GM12878 (cell line): Measurements from ENCODE around the gene DMWD.

ENCODE experiments used
- ETV6 ChIP-seq, 2 experiments: fragments of 450-650 bp in 1 of 2; IDR thresholded peaks in 1 of 2; conservative IDR thresholded peaks in 1 of 2; 2 replicates each; pipeline ENCODE4 v1.6.1; 2014; ENCODE audit warnings: antibody characterized with exemption in 1 of 2, borderline replicate concordance in 1 of 2, low read depth in 1 of 2, mild to moderate bottlenecking in 1 of 2, moderate library complexity in 1 of 2
- FOXM1 ChIP-seq: IDR thresholded peaks from 2 replicates; pipeline ENCODE4 v1.6.1; 2012; ENCODE audit warnings: low read depth, mild to moderate bottlenecking, inconsistent platforms, low read length, moderate library complexity
- GABPA ChIP-seq: IDR thresholded peaks from 2 replicates; pipeline ENCODE4 v1.6.1; 2014; ENCODE audit warnings: antibody characterized with exemption, low read depth, mild to moderate bottlenecking, inconsistent platforms
- RFX5 ChIP-seq: IDR thresholded peaks from 2 replicates; pipeline ENCODE4 v1.6.1; 2011; ENCODE audit warnings: low read depth, low read length, improper control_type of control experiment
- SKIL ChIP-seq: fragments of 450-650 bp; IDR thresholded peaks from 2 replicates; pipeline ENCODE4 v1.6.1; 2017; ENCODE audit warnings: mild to moderate bottlenecking, low read depth, inconsistent platforms; ENCODE audit not compliant: poor library complexity, severe bottlenecking
- TAF1 ChIP-seq: IDR thresholded peaks from 2 replicates; pipeline ENCODE4 v1.6.1; 2011; ENCODE audit warnings: mild to moderate bottlenecking, low read depth, low read length, borderline replicate concordance
- WRNIP1 ChIP-seq: IDR thresholded peaks from 2 replicates; pipeline ENCODE4 v1.6.1; 2011; ENCODE audit warnings: low read depth, low read length, improper control_type of control experiment, borderline replicate concordance
- ZNF24 ChIP-seq: fragments of 450-650 bp; IDR thresholded peaks from 2 replicates; pipeline ENCODE4 v1.6.1; 2017; ENCODE audit warnings: antibody characterized with exemption, mild to moderate bottlenecking
- TF ChIP-seq, protein P1 (sequence below), 3 experiments: IDR thresholded peaks in 2 of 3; conservative IDR thresholded peaks in 1 of 3; 2 replicates each; pipeline ENCODE4 v1.5.1; 2011; ENCODE audit warnings: low read depth in 3 of 3, low read length in 3 of 3, mild to moderate bottlenecking in 3 of 3, control low read depth in 2 of 3, moderate library complexity in 2 of 3, inconsistent platforms in 1 of 3, mixed read lengths in 1 of 3; ENCODE audit not compliant: control insufficient read depth in 2 of 3, insufficient read depth in 1 of 3; ENCODE audit errors: extremely low read depth in 1 of 3
- TF ChIP-seq, protein P2 (sequence below): IDR thresholded peaks from 2 replicates; pipeline ENCODE4 v1.6.1; 2012; ENCODE audit warnings: low read depth, low read length, improper control_type of control experiment
- TF ChIP-seq, protein P3 (sequence below): IDR thresholded peaks from 2 replicates; pipeline ENCODE4 v1.6.1; 2012; ENCODE audit warnings: mild to moderate bottlenecking, low read depth, low read length
- TF ChIP-seq, protein P4 (sequence below): IDR thresholded peaks from 2 replicates; pipeline ENCODE4 v1.6.1; 2012; ENCODE audit warnings: low read depth, low read length, improper control_type of control experiment

DNA sequence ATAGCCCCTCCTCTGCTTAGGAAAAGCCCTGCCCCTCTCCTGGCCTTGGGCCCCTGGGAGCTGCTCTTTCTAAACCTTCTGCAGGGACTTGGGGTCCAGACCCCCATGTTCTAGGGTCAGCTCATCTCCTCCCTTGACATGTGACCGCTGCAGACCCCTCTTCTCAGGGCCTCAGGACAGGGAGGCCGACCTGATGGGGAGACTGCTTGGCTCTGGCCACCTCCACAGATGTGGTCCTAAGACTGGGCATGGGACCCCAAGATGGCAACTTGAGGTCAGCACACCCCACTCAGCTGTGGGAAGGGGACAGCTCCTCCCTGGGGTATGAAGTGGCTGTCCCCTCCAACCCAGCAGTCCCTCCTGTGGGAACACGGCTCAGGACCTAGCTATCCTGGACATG lies 19.7 kb downstream of the DMWD start:
- TF ChIP-seq WRNIP1 = no peak
- TF ChIP-seq TAF1 = no peak
- TF ChIP-seq, protein P1, sequence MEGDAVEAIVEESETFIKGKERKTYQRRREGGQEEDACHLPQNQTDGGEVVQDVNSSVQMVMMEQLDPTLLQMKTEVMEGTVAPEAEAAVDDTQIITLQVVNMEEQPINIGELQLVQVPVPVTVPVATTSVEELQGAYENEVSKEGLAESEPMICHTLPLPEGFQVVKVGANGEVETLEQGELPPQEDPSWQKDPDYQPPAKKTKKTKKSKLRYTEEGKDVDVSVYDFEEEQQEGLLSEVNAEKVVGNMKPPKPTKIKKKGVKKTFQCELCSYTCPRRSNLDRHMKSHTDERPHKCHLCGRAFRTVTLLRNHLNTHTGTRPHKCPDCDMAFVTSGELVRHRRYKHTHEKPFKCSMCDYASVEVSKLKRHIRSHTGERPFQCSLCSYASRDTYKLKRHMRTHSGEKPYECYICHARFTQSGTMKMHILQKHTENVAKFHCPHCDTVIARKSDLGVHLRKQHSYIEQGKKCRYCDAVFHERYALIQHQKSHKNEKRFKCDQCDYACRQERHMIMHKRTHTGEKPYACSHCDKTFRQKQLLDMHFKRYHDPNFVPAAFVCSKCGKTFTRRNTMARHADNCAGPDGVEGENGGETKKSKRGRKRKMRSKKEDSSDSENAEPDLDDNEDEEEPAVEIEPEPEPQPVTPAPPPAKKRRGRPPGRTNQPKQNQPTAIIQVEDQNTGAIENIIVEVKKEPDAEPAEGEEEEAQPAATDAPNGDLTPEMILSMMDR (IDR thresholded peaks at IDR 0.05 in 2 of 3, conservative IDR thresholded peaks at IDR 0.05 in 1 of 3; ENCODE audit: control insufficient read depth in 2 of 3, extremely low read depth in 1 of 3, insufficient read depth in 1 of 3, low read depth in 3 of 3, low read length in 3 of 3) = no peak
- TF ChIP-seq, protein P2, sequence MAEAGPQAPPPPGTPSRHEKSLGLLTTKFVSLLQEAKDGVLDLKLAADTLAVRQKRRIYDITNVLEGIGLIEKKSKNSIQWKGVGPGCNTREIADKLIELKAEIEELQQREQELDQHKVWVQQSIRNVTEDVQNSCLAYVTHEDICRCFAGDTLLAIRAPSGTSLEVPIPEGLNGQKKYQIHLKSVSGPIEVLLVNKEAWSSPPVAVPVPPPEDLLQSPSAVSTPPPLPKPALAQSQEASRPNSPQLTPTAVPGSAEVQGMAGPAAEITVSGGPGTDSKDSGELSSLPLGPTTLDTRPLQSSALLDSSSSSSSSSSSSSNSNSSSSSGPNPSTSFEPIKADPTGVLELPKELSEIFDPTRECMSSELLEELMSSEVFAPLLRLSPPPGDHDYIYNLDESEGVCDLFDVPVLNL = no peak
- no peak for TF ChIP-seq RFX5
- TF ChIP-seq ZNF24 = no peak
- TF ChIP-seq ETV6 (conservative IDR thresholded peaks at IDR 0.05 in 1 of 2, IDR thresholded peaks at IDR 0.05 in 1 of 2; ENCODE audit: borderline replicate concordance in 1 of 2, low read depth in 1 of 2) = no peak
- TF ChIP-seq, protein P3, sequence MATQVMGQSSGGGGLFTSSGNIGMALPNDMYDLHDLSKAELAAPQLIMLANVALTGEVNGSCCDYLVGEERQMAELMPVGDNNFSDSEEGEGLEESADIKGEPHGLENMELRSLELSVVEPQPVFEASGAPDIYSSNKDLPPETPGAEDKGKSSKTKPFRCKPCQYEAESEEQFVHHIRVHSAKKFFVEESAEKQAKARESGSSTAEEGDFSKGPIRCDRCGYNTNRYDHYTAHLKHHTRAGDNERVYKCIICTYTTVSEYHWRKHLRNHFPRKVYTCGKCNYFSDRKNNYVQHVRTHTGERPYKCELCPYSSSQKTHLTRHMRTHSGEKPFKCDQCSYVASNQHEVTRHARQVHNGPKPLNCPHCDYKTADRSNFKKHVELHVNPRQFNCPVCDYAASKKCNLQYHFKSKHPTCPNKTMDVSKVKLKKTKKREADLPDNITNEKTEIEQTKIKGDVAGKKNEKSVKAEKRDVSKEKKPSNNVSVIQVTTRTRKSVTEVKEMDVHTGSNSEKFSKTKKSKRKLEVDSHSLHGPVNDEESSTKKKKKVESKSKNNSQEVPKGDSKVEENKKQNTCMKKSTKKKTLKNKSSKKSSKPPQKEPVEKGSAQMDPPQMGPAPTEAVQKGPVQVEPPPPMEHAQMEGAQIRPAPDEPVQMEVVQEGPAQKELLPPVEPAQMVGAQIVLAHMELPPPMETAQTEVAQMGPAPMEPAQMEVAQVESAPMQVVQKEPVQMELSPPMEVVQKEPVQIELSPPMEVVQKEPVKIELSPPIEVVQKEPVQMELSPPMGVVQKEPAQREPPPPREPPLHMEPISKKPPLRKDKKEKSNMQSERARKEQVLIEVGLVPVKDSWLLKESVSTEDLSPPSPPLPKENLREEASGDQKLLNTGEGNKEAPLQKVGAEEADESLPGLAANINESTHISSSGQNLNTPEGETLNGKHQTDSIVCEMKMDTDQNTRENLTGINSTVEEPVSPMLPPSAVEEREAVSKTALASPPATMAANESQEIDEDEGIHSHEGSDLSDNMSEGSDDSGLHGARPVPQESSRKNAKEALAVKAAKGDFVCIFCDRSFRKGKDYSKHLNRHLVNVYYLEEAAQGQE = no peak
- TF ChIP-seq, protein P4, sequence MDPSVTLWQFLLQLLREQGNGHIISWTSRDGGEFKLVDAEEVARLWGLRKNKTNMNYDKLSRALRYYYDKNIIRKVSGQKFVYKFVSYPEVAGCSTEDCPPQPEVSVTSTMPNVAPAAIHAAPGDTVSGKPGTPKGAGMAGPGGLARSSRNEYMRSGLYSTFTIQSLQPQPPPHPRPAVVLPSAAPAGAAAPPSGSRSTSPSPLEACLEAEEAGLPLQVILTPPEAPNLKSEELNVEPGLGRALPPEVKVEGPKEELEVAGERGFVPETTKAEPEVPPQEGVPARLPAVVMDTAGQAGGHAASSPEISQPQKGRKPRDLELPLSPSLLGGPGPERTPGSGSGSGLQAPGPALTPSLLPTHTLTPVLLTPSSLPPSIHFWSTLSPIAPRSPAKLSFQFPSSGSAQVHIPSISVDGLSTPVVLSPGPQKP = no peak
- TF ChIP-seq GABPA = no peak
- no peak for TF ChIP-seq FOXM1
- TF ChIP-seq SKIL = no peak
